GM12873 (cell line): ENCODE measurements around the gene IMMP2L.

Source experiments
- TF ChIP-seq, protein P1 (sequence below): IDR thresholded peaks from 2 replicates; pipeline ENCODE4 v1.5.1; 2012; ENCODE audit warnings: low read depth, mild to moderate bottlenecking, moderate library complexity, low read length, control low read depth; ENCODE audit not compliant: insufficient read depth; ENCODE audit errors: missing control alignments

Gene IMMP2L

GRCh38 chr7:111172564-111173257 lies 389.6 kb downstream of the IMMP2L start:
- TF ChIP-seq, protein P1, sequence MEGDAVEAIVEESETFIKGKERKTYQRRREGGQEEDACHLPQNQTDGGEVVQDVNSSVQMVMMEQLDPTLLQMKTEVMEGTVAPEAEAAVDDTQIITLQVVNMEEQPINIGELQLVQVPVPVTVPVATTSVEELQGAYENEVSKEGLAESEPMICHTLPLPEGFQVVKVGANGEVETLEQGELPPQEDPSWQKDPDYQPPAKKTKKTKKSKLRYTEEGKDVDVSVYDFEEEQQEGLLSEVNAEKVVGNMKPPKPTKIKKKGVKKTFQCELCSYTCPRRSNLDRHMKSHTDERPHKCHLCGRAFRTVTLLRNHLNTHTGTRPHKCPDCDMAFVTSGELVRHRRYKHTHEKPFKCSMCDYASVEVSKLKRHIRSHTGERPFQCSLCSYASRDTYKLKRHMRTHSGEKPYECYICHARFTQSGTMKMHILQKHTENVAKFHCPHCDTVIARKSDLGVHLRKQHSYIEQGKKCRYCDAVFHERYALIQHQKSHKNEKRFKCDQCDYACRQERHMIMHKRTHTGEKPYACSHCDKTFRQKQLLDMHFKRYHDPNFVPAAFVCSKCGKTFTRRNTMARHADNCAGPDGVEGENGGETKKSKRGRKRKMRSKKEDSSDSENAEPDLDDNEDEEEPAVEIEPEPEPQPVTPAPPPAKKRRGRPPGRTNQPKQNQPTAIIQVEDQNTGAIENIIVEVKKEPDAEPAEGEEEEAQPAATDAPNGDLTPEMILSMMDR, result no peak

- TF ChIP-seq, protein P1, result no peak
These were observed 394.1 kb downstream of the IMMP2L start for GRCh38 chr7:111168182-111168581.

- TF ChIP-seq, protein P1, result no peak
These were observed 397.9 kb downstream of the IMMP2L start for GRCh38 chr7:111164442-111164841.

- TF ChIP-seq, protein P1, result no peak
These were observed 399.6 kb downstream of the IMMP2L start for GRCh38 chr7:111162692-111163091.

GRCh38 chr7:111160297-111160696 lies 402.0 kb downstream of the IMMP2L start:
- TF ChIP-seq, protein P1, result no peak

DNA sequence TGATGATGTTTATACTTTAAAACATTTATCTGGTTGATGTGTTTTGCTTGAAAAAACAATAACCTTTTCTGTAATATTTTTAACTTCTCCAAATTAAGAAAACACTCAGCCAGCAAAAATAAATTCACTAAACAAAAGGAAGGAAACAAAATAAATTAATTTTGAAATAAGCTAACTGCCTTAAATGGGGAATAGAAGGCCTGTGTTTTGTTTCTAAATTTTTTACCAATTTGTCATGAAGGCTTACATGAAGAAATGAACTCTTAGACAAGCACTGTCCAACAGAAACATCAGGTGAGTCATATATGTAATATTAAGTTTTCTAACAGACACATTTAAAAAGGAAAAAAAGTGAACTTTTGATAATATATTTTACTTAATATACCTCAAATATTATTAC lies 402.9 kb downstream of the IMMP2L start:
- TF ChIP-seq, protein P1, result no peak

DNA sequence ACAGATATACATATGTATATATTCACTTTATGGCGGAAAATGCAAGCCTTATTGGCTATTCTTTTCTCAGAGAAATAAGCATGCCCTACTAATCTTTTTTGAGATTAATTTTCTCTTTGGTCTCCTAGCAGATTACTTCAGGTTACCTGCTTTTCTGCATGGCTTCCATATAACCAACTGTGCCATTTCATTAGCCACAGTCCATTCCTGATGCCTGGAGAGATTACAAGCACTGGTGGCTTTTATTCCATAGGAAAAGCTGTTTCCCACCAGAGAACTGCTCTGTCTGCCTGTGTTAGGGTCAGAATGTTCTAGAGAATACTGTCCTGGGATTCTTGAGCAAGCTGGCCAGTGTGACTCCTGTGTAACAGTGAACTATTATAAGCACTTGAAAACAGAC lies 411.6 kb downstream of the IMMP2L start:
- TF ChIP-seq, protein P1, result no peak
